Stimulated activated memory B cell treated with anti-CD40 and anti-IgM and Interleukin-4, amounts not matched to agents 10 μg/mL and 1 μg/mL and 100 μg/mL, for 72 hours (primary cell): ENCODE results near the gene RAD9A.

Experiments used
- ATAC-seq: fragments of 150-1000 bp; cut with Tn5 transposase; 2 replicates; pipeline ENCODE4 v1.10.0; 2021
- H3K27ac Mint-ChIP-seq: one replicate; pipeline ENCODE4 v1.8.0; 2022; ENCODE audit warnings: mild to moderate bottlenecking, mixed read lengths
- H3K27me3 Mint-ChIP-seq: one replicate; pipeline ENCODE4 v1.8.0; 2022; ENCODE audit warnings: mixed read lengths
- H3K36me3 Mint-ChIP-seq: one replicate; pipeline ENCODE4 v1.8.0; 2022; ENCODE audit warnings: mixed read lengths
- H3K4me1 Mint-ChIP-seq: one replicate; pipeline ENCODE4 v1.8.0; 2022; ENCODE audit warnings: mixed read lengths
- H3K4me3 Mint-ChIP-seq: one replicate; pipeline ENCODE4 v1.8.0; 2022; ENCODE audit warnings: mild to moderate bottlenecking, moderate library complexity, mixed read lengths
- H3K9me3 Mint-ChIP-seq: one replicate; pipeline ENCODE4 v1.8.0; 2022; ENCODE audit warnings: mixed read lengths

The RAD9A gene

GRCh38 chr11:67354075-67355022 lies 37.4 kb upstream of the RAD9A start:
- no peak for ATAC-seq
- H3K27ac Mint-ChIP-seq, result peak overlapping the region; percentile 92
- H3K9me3 Mint-ChIP-seq, result no peaks in the 10 kb centered on the region
- peak overlapping the region; percentile 87 for H3K4me3 Mint-ChIP-seq
- no peaks in the 10 kb centered on the region for H3K27me3 Mint-ChIP-seq
- no peaks in the 10 kb centered on the region for H3K36me3 Mint-ChIP-seq
- H3K4me1 Mint-ChIP-seq, result peaks cover 81% of the 10 kb centered on the region

DNA sequence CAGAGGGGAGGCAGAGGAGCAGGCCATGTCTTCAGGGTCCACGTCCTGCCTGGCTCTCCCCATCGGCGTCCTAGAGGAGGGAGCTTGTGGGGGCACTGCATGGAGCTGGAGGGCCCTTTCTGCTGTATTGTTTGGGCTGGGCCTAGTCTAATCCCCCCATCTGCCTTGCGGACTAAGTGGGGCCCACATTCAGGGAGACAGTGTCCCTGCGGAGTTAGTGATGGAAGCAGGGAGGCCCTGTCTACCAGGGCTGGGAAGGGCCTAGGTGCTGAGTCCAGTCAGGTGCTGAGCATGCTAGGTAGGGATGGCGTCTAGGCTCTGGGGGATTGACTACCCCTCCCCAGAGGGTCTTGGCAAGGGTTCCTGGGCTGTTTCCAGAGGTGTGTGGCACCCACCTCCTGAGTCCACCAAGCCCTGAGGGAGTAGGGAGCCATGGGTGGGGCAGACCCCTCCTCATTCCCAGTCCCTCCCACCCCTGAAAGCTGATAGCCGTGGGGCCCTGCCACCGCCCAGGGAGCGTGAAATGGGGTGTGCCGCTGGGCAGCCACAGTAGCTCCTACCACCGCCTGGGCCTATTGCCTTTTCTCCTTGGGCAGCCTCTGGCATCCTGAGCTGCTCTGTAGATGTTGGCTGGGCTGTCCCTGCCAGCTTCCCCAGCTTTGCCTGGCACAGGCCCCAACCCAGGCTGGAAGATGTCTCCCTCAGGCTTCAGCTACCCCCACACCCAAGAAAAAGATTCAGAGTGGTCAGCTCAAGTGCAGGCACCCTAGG lies 36.6 kb upstream of the RAD9A start:
- H3K27me3 Mint-ChIP-seq, result no peaks in the 10 kb centered on the region
- H3K9me3 Mint-ChIP-seq, result no peaks in the 10 kb centered on the region
- no peak overlapping the region for H3K4me3 Mint-ChIP-seq
- H3K36me3 Mint-ChIP-seq, result no peaks in the 10 kb centered on the region
- no peak for ATAC-seq
- H3K4me1 Mint-ChIP-seq, result peaks cover 72% of the 10 kb centered on the region
- peak overlapping the region; percentile 92 for H3K27ac Mint-ChIP-seq

GRCh38 chr11:67355794-67356386 lies 35.9 kb upstream of the RAD9A start:
- Mint-ChIP-seq H3K9me3 (no peaks in the 10 kb centered on the region), H3K4me1 (peaks cover 65% of the 10 kb centered on the region), H3K36me3 (no peaks in the 10 kb centered on the region), H3K4me3 (no peak overlapping the region), H3K27ac (peak overlapping the region; percentile 92), H3K27me3 (no peaks in the 10 kb centered on the region)
- no peak for ATAC-seq

- Mint-ChIP-seq H3K27me3 (no peaks in the 10 kb centered on the region), H3K4me3 (peak overlapping the region; percentile 62), H3K27ac (peak overlapping the region; percentile 92), H3K9me3 (no peaks in the 10 kb centered on the region), H3K4me1 (peaks cover 61% of the 10 kb centered on the region), H3K36me3 (no peaks in the 10 kb centered on the region)
- ATAC-seq, result no peak
Measured at GRCh38 chr11:67356387-67356863, 35.4 kb upstream of the RAD9A start.

DNA sequence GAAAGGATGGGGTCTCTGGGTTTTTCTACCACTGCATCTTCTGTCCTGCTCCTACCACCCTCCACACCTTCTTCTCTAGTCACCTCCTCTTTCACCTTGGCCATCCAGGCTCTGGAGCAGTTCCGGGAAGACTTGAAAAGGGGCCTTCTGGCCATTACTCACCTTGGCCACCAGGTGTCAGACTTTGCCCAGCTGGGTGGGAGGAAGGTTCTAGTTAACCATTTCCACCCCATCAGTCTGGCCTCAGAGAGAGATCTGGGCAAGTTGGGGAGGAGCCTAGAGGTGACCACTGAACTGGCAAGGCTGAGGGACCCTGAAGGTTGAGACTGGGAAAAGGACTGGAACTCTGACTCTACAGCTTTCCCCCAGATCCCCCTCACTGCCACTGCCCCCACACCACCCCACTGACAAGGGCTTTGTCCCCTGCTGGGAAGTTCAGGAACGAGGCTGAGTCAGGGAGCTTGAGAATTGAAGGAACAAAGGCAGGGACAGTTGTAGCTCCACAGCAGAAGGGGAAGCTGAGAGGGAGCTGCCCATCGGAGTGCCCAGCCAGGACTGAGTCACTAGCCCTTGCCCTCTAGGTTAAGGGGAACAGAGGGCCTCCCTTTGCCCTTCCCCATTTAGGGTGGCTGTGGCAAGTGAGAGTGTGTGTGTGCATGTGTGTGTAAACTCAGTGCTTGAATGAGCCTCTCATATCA lies 34.8 kb upstream of the RAD9A start:
- Mint-ChIP-seq H3K36me3 (no peaks in the 10 kb centered on the region), H3K9me3 (no peaks in the 10 kb centered on the region), H3K27ac (peak overlapping the region; percentile 92), H3K4me1 (peaks cover 63% of the 10 kb centered on the region), H3K27me3 (no peaks in the 10 kb centered on the region), H3K4me3 (peak overlapping the region; percentile 62)
- ATAC-seq, result no peak

DNA sequence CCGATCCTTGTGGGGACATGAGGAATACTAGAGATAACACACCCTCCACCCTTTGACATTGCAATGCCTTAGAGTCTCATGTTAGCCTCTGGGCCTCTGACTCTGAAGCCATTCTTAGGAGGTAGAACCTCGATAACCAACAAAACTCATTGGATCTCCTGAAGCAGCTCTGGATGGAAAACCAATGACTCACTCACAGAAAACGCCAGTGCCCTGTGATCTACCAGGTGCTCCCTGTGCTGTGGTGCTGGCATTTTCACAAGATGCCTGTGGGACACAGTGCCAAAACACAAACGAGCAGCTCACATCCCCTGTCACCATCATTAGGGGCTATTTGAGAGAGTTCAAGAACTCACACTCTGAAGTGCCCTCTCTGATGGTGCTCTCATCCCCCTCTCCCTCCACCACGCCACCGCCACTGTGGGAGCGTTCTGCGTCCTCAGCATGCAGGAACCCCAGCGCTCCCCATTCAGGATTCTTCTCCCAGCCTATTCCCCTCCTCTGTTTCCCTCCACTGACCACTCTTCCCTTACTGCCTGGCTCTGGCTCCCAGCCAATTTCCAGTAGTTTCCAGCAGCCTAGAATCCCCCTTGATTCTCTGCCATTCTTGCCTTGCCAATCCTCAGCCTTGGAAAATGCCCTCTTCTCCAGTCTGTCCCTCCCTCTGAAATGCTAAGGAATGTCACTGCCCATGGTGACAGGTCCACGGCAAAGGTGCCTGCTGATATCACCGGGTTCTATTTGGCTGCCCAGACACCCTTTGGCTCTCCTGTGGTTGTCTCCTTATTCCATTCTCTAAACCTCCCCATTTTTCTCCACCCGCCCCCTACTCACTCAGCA lies 33.7 kb upstream of the RAD9A start:
- peaks cover 73% of the 10 kb centered on the region for H3K4me1 Mint-ChIP-seq
- no peaks in the 10 kb centered on the region for H3K9me3 Mint-ChIP-seq
- ATAC-seq, result no peak
- H3K27ac Mint-ChIP-seq, result no peak overlapping the region
- H3K36me3 Mint-ChIP-seq, result peaks cover 5% of the 10 kb centered on the region
- no peak overlapping the region for H3K4me3 Mint-ChIP-seq
- no peaks in the 10 kb centered on the region for H3K27me3 Mint-ChIP-seq

- Mint-ChIP-seq H3K27me3 (no peaks in the 10 kb centered on the region), H3K27ac (peak overlapping the region; percentile 64), H3K4me1 (peaks cover 73% of the 10 kb centered on the region), H3K9me3 (no peaks in the 10 kb centered on the region), H3K36me3 (peaks cover 47% of the 10 kb centered on the region), H3K4me3 (no peak overlapping the region)
- ATAC-seq, result no peak
Measured at GRCh38 chr11:67364169-67364568, 27.6 kb upstream of the RAD9A start.

DNA sequence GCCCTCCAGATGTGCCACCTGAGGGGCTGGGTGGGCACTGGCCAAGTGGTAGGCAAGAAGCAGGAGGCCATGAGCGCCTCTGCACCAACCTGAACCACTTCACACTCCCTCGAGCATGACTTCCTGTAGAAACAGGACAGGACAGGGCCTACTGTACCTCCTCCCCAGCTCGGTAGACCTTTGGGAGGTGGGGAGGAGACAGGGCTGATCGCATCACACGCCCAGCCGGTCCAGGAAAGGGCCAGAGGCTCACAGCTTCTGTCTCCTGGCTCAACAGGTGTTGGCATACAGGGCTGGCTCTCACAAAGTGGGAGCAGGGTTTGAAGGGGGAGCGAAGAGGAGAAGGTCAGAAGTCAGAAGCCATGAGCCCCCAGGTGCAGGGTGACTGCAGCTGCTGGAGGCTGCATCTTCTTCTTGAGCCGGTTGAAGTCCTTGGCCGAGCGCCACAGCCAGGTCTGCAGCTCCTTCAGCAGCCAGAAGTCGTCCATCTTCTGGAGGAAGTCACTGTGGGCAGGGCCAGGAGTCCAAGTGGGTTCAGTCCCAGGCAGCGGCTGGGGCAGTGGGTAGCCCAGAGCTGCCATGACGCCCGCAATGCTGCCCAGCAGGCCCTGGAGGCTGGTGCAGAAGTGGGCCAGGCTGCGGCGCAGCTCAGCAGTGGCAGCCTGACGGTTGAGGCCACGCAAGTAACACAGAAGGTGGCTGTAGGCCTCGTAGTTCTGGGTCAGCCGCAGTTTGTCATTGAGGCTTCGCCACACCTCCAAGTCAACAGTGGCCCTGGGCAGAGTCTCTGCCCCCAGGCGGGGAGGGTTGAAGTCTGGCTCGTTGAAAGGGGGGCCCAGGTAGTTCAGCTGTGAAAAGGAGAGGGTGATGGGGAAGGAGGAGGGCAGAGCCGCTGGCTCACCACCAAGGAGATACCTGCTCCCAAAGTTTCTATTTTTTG lies 26.7 kb upstream of the RAD9A start:
- Mint-ChIP-seq H3K27me3 (no peaks in the 10 kb centered on the region), H3K9me3 (no peaks in the 10 kb centered on the region), H3K4me1 (peaks cover 81% of the 10 kb centered on the region), H3K4me3 (peak overlapping the region; percentile 24), H3K36me3 (peaks cover 47% of the 10 kb centered on the region), H3K27ac (peak overlapping the region; percentile 64)
- no peak for ATAC-seq

GRCh38 chr11:67365736-67366444 lies 25.9 kb upstream of the RAD9A start:
- H3K9me3 Mint-ChIP-seq, result no peaks in the 10 kb centered on the region
- ATAC-seq, result no peak
- H3K27ac Mint-ChIP-seq, result peak overlapping the region; percentile 64
- H3K4me1 Mint-ChIP-seq, result peaks cover 90% of the 10 kb centered on the region
- peaks cover 47% of the 10 kb centered on the region for H3K36me3 Mint-ChIP-seq
- no peaks in the 10 kb centered on the region for H3K27me3 Mint-ChIP-seq
- H3K4me3 Mint-ChIP-seq, result peak overlapping the region; percentile 9

DNA sequence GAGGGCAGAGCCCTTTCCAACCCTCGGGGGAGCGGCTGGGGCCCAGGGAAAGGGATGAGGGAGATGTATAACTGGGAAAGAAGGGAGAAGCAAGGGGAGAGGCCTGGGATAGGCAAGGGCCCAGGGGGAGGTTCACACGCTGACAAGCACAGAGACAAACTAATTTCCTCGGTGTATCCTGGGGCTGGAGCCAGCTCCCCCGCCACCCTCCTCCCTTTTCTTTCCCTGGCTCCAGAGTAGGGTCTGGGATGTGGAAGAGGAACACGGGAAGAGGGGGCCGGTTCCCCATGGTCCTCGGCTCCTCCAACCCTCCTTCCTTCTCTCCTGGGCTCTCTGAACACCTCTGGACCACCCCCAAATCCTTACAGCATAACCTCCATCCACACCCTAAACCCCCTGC lies 25.2 kb upstream of the RAD9A start:
- no peaks in the 10 kb centered on the region for H3K27me3 Mint-ChIP-seq
- peaks cover 94% of the 10 kb centered on the region for H3K4me1 Mint-ChIP-seq
- no peak for ATAC-seq
- no peak overlapping the region for H3K4me3 Mint-ChIP-seq
- peaks cover 47% of the 10 kb centered on the region for H3K36me3 Mint-ChIP-seq
- H3K9me3 Mint-ChIP-seq, result no peaks in the 10 kb centered on the region
- peak overlapping the region; percentile 64 for H3K27ac Mint-ChIP-seq

- no peak for ATAC-seq
- Mint-ChIP-seq H3K36me3 (peaks cover 47% of the 10 kb centered on the region), H3K4me1 (peaks cover 94% of the 10 kb centered on the region), H3K27me3 (no peaks in the 10 kb centered on the region), H3K27ac (peak overlapping the region; percentile 64), H3K4me3 (peak overlapping the region; percentile 19), H3K9me3 (no peaks in the 10 kb centered on the region)
Measured at GRCh38 chr11:67366961-67367760, 24.6 kb upstream of the RAD9A start.

GRCh38 chr11:67367761-67368227 lies 24.0 kb upstream of the RAD9A start:
- Mint-ChIP-seq H3K27ac (peak overlapping the region; percentile 64), H3K9me3 (no peaks in the 10 kb centered on the region), H3K27me3 (no peaks in the 10 kb centered on the region), H3K4me3 (peak overlapping the region; percentile 39), H3K4me1 (peaks cover 87% of the 10 kb centered on the region), H3K36me3 (peaks cover 45% of the 10 kb centered on the region)
- ATAC-seq, result no peak
